ENCODE measurements around the gene TOMT.
"Not testable (repeated sequence)": the region's sequence is repeated elsewhere in the genome, so short reads cannot be mapped to it uniquely, and the experiment has no call there.

Gene TOMT

DNA sequence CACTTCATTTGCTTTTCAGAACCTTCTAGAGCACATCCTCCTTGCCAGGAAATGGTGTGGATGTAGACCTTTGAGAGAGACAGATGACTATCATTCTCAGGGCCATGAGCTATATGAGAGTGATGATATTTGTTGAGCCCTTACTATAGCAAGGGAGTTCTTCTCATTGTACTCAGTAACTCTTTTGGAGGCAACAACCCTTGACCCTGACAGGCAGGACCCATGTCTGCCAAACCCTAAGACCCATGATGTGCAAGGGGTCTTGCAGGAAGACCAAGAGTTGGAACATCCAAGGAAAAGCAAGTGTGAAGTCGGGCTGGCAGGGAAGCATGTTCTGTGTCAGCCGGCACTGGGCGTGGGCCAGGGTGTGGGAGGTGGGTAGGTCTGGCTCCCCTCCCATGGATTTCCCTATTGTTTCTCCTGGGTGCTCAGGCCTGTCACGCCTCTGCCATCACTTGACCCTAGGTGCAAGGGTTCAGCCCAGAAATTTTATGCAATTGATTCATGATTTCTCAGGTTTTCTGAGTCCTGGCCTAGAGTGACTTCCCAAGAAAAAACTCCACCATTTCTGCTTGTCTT lies 31.0 kb downstream of the TOMT start:
- no peak overlapping the region for H3K9ac ChIP-seq (ENCODE audit: insufficient read length)
- no peak overlapping the region for H3K4me3 ChIP-seq
- H3K27ac ChIP-seq, result no peak overlapping the region
- no peak for TF ChIP-seq EZH2 (IDR thresholded peaks at IDR 0.05)
- no peak for TF ChIP-seq POLR2AphosphoS5 (IDR thresholded peaks at IDR 0.05; ENCODE audit: borderline replicate concordance, low read depth, low read length)
- TF ChIP-seq FOXP2 (optimal IDR thresholded peaks at IDR 0.05; ENCODE audit: control extremely low read depth, extremely low read length, insufficient read depth), result no peak
- H3K36me3 ChIP-seq (ENCODE audit: insufficient read depth, low read length), result no peaks in the 10 kb centered on the region
- DNase-seq (ENCODE audit: low read depth, low spot score), result no peak
- H3K9me3 ChIP-seq (ENCODE audit: low read depth, low read length), result no peaks in the 10 kb centered on the region

DNA sequence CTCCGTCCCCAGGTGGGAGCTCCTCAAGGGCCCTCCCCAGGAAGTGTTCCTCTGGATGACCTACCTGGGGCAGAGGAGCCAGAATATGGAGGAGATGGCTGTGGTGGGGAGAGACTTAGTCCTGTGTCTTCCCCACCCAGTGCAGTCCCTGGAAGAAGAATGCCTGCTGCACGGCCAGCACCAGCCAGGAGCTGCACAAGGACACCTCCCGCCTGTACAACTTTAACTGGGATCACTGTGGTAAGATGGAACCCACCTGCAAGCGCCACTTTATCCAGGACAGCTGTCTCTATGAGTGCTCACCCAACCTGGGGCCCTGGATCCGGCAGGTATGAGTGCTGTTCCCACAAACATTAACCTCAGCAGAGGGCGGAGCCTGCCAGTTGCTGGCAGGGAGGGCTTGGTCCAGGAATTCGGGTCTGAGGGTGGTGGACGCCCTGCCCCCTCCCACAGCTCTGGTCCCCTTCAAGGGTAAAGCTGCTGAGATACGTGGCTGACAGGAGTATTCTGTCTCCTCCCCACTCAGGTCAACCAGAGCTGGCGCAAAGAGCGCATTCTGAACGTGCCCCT lies 33.2 kb downstream of the TOMT start:
- no peak for DNase-seq (ENCODE audit: low read depth, low spot score)
- Histone ChIP-seq H3K9me3 (ENCODE audit: low read depth, low read length) (no peaks in the 10 kb centered on the region), H3K36me3 (ENCODE audit: insufficient read depth, low read length) (no peaks in the 10 kb centered on the region), H3K9ac (ENCODE audit: insufficient read length) (no peak overlapping the region), H3K4me3 (no peak overlapping the region), H3K27ac (no peak overlapping the region)
- TF ChIP-seq POLR2AphosphoS5 (IDR thresholded peaks at IDR 0.05; ENCODE audit: borderline replicate concordance, low read depth, low read length) (no peak), FOXP2 (optimal IDR thresholded peaks at IDR 0.05; ENCODE audit: control extremely low read depth, extremely low read length, insufficient read depth) (no peak), EZH2 (IDR thresholded peaks at IDR 0.05) (no peak)

DNA sequence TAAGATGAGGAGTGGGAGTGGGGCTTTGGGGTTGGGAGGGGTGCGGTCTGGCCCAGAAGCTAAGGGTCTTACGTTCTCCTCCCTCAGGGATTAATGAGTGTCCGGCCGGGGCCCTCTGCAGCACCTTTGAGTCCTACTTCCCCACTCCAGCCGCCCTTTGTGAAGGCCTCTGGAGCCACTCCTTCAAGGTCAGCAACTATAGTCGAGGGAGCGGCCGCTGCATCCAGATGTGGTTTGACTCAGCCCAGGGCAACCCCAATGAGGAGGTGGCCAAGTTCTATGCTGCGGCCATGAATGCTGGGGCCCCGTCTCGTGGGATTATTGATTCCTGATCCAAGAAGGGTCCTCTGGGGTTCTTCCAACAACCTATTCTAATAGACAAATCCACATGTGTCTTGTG lies 33.8 kb downstream of the TOMT start:
- Histone ChIP-seq H3K9me3 (ENCODE audit: low read depth, low read length) (no peaks in the 10 kb centered on the region), H3K9ac (ENCODE audit: insufficient read length) (no peak overlapping the region), H3K36me3 (ENCODE audit: insufficient read depth, low read length) (no peaks in the 10 kb centered on the region), H3K4me3 (no peak overlapping the region), H3K27ac (no peak overlapping the region)
- TF ChIP-seq POLR2AphosphoS5 (IDR thresholded peaks at IDR 0.05; ENCODE audit: borderline replicate concordance, low read depth, low read length) (no peak), FOXP2 (optimal IDR thresholded peaks at IDR 0.05; ENCODE audit: control extremely low read depth, extremely low read length, insufficient read depth) (no peak), EZH2 (IDR thresholded peaks at IDR 0.05) (no peak)
- no peak for DNase-seq (ENCODE audit: low read depth, low spot score)

DNA sequence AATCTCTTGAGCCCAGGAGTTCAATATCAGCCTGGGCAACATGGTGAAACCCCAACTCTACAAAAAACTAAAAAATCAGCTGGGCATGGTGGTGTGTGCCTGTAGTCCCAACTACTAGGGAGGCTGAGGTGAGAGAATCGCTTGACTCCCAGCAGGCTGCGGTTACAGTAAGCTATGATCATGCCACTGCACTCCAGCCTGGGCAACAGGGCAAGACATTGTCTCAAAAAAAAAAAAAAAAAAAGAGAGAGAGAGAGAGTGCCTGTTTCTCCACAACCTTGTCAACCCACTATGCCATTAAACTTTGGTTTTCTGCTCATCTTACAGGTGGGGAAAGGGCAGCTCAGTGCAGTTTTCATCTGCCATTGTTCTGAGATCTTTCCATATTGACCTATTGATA lies 34.9 kb downstream of the TOMT start:
- no peak overlapping the region for H3K27ac ChIP-seq
- H3K36me3 ChIP-seq (ENCODE audit: insufficient read depth, low read length), result no peaks in the 10 kb centered on the region
- H3K9ac ChIP-seq (ENCODE audit: insufficient read length), result no peak overlapping the region
- TF ChIP-seq POLR2AphosphoS5 (IDR thresholded peaks at IDR 0.05; ENCODE audit: borderline replicate concordance, low read depth, low read length) (no peak), FOXP2 (optimal IDR thresholded peaks at IDR 0.05; ENCODE audit: control extremely low read depth, extremely low read length, insufficient read depth) (no peak), EZH2 (IDR thresholded peaks at IDR 0.05) (no peak)
- no peak overlapping the region for H3K4me3 ChIP-seq
- H3K9me3 ChIP-seq (ENCODE audit: low read depth, low read length), result no peaks in the 10 kb centered on the region
- DNase-seq (ENCODE audit: low read depth, low spot score), result no peak

DNA sequence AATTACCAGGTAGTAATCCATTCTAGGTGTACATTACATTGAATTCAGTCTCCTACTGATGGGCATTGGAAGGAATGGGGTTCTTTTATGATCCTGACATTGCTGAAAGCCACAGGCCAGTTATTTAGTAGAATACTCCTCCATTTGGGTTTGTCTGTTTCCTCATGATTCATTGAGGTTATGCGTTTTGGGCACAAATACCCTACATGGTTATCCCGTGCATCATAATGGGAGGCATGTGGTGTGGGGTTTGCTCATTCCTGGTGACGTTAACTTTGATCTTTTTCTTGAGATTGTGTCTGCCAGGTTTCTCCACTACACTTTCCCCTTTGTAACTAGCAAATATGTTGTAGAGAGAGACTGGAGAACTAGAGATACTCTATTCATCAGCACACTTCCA lies 35.3 kb downstream of the TOMT start:
- no peak for DNase-seq (ENCODE audit: low read depth, low spot score)
- Histone ChIP-seq H3K36me3 (ENCODE audit: insufficient read depth, low read length) (no peaks in the 10 kb centered on the region), H3K9me3 (ENCODE audit: low read depth, low read length) (no peaks in the 10 kb centered on the region), H3K27ac (no peak overlapping the region), H3K9ac (ENCODE audit: insufficient read length) (no peak overlapping the region), H3K4me3 (no peak overlapping the region)
- TF ChIP-seq FOXP2 (optimal IDR thresholded peaks at IDR 0.05; ENCODE audit: control extremely low read depth, extremely low read length, insufficient read depth) (no peak), EZH2 (IDR thresholded peaks at IDR 0.05) (no peak), POLR2AphosphoS5 (IDR thresholded peaks at IDR 0.05; ENCODE audit: borderline replicate concordance, low read depth, low read length) (no peak)

DNA sequence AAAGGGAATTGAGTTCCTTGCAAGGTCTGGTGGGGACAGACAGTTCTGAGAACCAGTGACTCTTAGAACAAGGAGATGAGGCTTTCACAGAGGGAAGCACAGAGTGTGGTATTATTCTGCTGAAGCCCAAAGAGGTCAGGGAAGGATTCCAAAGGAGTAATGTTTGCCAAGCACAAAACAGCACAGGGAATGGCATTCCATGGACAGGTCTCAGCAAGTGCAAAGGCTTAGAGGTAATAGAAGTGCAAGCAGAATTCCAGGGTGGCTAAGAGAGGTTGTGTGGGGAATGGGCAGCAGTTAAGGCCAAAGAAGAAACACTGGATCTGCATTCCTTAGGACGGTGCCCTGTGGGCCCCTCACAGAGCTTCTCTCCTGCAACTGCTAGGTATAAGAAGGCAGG lies 36.4 kb downstream of the TOMT start:
- H3K9me3 ChIP-seq (ENCODE audit: low read depth, low read length); H3K27ac ChIP-seq; H3K36me3 ChIP-seq (ENCODE audit: insufficient read depth, low read length); H3K4me3 ChIP-seq; DNase-seq (ENCODE audit: low read depth, low spot score); H3K9ac ChIP-seq (ENCODE audit: insufficient read length): not testable (repeated sequence)

DNA sequence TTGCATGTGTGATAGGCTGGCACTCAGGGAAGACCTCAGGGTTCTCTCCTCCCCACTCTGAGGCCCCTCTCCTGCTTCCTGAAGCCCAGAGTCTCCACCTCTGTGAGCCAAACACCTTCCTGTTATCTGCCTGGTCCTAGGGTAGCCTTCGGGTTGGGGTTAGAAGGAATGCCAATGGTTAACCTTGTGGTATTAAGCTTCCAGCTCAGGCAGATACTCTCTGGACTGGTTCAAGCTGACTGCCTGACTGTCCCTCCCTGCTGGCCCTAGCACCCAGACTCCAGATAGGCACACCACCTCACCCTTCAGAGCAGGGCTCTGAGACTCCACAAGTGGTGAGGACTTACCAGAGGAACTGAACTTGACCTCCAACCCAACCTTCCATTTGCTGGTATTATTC lies 36.8 kb downstream of the TOMT start:
- not testable (repeated sequence) for H3K9ac ChIP-seq (ENCODE audit: insufficient read length); H3K9me3 ChIP-seq (ENCODE audit: low read depth, low read length); DNase-seq (ENCODE audit: low read depth, low spot score); H3K4me3 ChIP-seq; H3K27ac ChIP-seq; H3K36me3 ChIP-seq (ENCODE audit: insufficient read depth, low read length)

DNA sequence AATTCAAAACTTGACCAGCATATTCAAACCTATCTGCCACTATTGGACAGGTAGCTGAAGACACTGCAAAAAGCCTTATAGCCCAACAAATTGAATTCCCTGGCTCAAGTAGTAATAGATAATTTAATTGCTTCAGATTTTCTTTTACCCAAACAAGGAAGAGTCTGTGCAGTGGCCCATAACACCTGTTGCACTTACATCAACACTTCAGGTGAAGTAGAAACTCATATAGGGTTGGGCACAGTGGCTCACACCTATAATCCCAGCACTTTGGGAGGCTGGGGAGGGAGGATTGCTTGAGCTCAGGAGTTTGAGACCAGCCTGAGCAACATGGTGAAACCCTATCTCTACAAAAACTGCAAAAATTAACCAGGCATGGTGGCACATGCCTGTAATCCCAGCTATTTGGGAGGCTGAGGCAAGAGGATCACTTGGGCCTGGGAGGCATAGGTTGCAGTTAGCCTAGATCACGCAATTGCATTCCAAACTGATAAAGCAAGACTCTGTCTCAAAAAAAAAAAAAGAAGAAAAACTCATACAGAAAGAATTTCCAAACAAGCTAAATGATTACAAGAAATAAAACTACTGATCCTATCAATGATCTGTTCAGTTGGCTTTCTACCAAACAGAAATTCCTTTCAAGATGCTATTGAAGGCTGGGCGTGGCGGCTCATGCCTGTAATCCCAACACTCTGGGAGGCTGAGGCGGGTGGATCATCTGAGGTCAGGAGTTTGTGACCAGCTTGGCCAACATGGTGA lies 39.3 kb downstream of the TOMT start:
- Histone ChIP-seq H3K9me3 (ENCODE audit: low read depth, low read length) (no peaks in the 10 kb centered on the region), H3K36me3 (ENCODE audit: insufficient read depth, low read length) (no peaks in the 10 kb centered on the region), H3K27ac (no peak overlapping the region), H3K9ac (ENCODE audit: insufficient read length) (no peak overlapping the region), H3K4me3 (no peak overlapping the region)
- TF ChIP-seq POLR2AphosphoS5 (IDR thresholded peaks at IDR 0.05; ENCODE audit: borderline replicate concordance, low read depth, low read length) (no peak), EZH2 (IDR thresholded peaks at IDR 0.05) (no peak), FOXP2 (optimal IDR thresholded peaks at IDR 0.05; ENCODE audit: control extremely low read depth, extremely low read length, insufficient read depth) (no peak)
- DNase-seq (ENCODE audit: low read depth, low spot score), result no peak

DNA sequence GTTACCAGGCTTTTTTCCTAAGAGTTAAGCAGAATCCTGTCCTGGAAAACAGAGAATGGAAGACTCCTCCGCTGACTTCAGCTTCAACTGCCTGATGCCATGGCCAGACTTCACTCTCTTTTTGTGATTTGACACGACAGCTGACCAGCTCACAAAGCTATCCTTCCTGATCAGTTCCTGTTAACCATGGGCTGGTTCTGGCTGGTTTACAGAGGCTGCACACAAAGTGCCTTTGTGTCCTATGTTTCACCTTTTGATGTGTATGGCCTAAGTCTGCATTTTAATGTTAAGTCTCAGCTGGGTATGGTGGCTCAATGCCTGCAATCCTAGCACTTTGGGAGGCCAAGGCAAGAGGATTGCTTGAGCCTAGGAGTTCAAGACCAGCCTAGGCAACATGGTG lies 40.9 kb downstream of the TOMT start:
- Histone ChIP-seq H3K36me3 (ENCODE audit: insufficient read depth, low read length) (no peaks in the 10 kb centered on the region), H3K9me3 (ENCODE audit: low read depth, low read length) (no peaks in the 10 kb centered on the region), H3K27ac (no peak overlapping the region), H3K9ac (ENCODE audit: insufficient read length) (no peak overlapping the region), H3K4me3 (no peak overlapping the region)
- no peak for DNase-seq (ENCODE audit: low read depth, low spot score)
- TF ChIP-seq EZH2 (IDR thresholded peaks at IDR 0.05), result no peak
- no peak for TF ChIP-seq POLR2AphosphoS5 (IDR thresholded peaks at IDR 0.05; ENCODE audit: borderline replicate concordance, low read depth, low read length)

Data from SK-N-MC (cell line).